GM10266 (cell line): ENCODE data around the gene USP6NL.

ENCODE experiments used
- DNase-seq: peaks from one replicate; pipeline ENCODE4 v3.0.0; 2012; ENCODE audit errors: extremely low spot score
- CTCF ChIP-seq: IDR thresholded peaks from 2 replicates; pipeline ENCODE4 v1.5.1; 2012; ENCODE audit warnings: mild to moderate bottlenecking, low read depth; ENCODE audit not compliant: control insufficient read depth, insufficient read depth; ENCODE audit errors: missing control alignments

USP6NL gene

GRCh38 chr10:11593612-11594011 lies 17.8 kb downstream of the USP6NL start:
- no peak for DNase-seq
- TF ChIP-seq CTCF: no peak

GRCh38 chr10:11589738-11590137 lies 21.7 kb downstream of the USP6NL start:
- no peak for DNase-seq
- TF ChIP-seq CTCF: no peak

- DNase-seq: no peak
- TF ChIP-seq CTCF: no peak
Observed at GRCh38 chr10:11588873-11589574, 22.4 kb downstream of the USP6NL start.

- DNase-seq: no peak
- no peak for TF ChIP-seq CTCF
Observed at GRCh38 chr10:11587722-11588259, 23.7 kb downstream of the USP6NL start.

- TF ChIP-seq CTCF: no peak
- no peak for DNase-seq
Observed at GRCh38 chr10:11586170-11586569, 25.3 kb downstream of the USP6NL start.

- DNase-seq: no peak
- TF ChIP-seq CTCF: no peak
Observed at GRCh38 chr10:11581213-11581612, 30.2 kb downstream of the USP6NL start.

GRCh38 chr10:11579885-11580284 lies 31.6 kb downstream of the USP6NL start:
- no peak for DNase-seq
- no peak for TF ChIP-seq CTCF
